HepG2 (cell line): ENCODE measurements around the gene CPSF7. TPM values are rescaled to one million over a fixed set of nuclear protein-coding genes. Genes with fewer than 3 reads are reported as not detected.

Experiments used
- ATAC-seq: fragments of 200-7000 bp; cut with Tn5 transposase; 3 replicates; pipeline ENCODE4 v1.9.1; 2020; ENCODE audit warnings: mild to moderate bottlenecking, moderate library complexity
- BruUV-seq: library from RNA; stranded (reverse); fragments of 400-500 nt; replicated peaks from 2 replicates; lab custom pipeline; 2021; lab: Mats Ljungman, UMichigan
- CTCF ChIA-PET: fragments of 300-600 bp; formaldehyde crosslinking; extraction: SDS; loops from one replicate; lab custom pipeline; 2021; ENCODE audit warnings: low total read pairs, inconsistent platforms, low intra/inter-chr PET ratio; lab: Yijun Ruan, JAX
- POLR2A ChIA-PET: fragments of 350-600 bp; sonication (Branson Sonifier 250); formaldehyde crosslinking; loops from one replicate; lab custom pipeline; 2020; ENCODE audit warnings: antibody characterized with exemption, inconsistent platforms; lab: Yijun Ruan, JAX
- DNase-seq: peaks from one replicate; pipeline ENCODE4 v3.0.0-alpha.2; 2015; ENCODE audit warnings: low spot score
- FAIRE-seq: peaks from 3 replicates; lab custom pipeline; 2011; peaks lifted over from hg19 to GRCh38; lab: Jason Lieb, UNC
- H2AFZ ChIP-seq: one replicate; pipeline ENCODE4 v1.6.1; 2011; ENCODE audit warnings: low read length, inconsistent platforms
- H3K27ac ChIP-seq: fragments of 300-600 bp; 3 replicates; pipeline ENCODE4 v1.8.0; 2011; ENCODE audit warnings: mixed run types, mild to moderate bottlenecking, mixed read lengths, low read length, inconsistent platforms; ENCODE audit not compliant: insufficient read depth; ENCODE audit errors: extremely low read length
- H3K27me3 ChIP-seq, 2 experiments: fragments of 200-600 bp in 1 of 2; 2 replicates in 1 of 2; 3 replicates in 1 of 2; pipeline versions ENCODE4 v1.6.0 to v1.8.0; 2011; ENCODE audit warnings: low read length in 2 of 2, mild to moderate bottlenecking in 2 of 2, moderate library complexity in 2 of 2, inconsistent platforms in 1 of 2; ENCODE audit not compliant: insufficient read depth in 2 of 2, control insufficient read depth in 1 of 2
- H3K36me3 ChIP-seq, 2 experiments: fragments of 200-600 bp in 1 of 2; replicated peaks in 1 of 2; 2 replicates in 1 of 2; 3 replicates in 1 of 2; pipeline versions ENCODE4 v1.5.1 to v1.8.0; 2011; ENCODE audit warnings: low read length in 2 of 2, inconsistent platforms in 1 of 2; ENCODE audit not compliant: insufficient read depth in 2 of 2, control insufficient read depth in 1 of 2
- H3K4me1 ChIP-seq: 2 replicates; pipeline ENCODE4 v1.5.1; 2012; ENCODE audit warnings: low read length, inconsistent platforms; ENCODE audit not compliant: insufficient read depth
- H3K4me2 ChIP-seq: 2 replicates; pipeline ENCODE4 v1.6.0; 2011; ENCODE audit warnings: low read depth, low read length, inconsistent platforms
- H3K4me3 ChIP-seq, 3 experiments: fragments of 200-600 bp in 1 of 3; sonication (generic), shearing (Covaris generic) in 1 of 3; replicated peaks in 1 of 3; 2 replicates each; pipeline ENCODE4 v1.5.1; 2011 to 2016; ENCODE audit warnings: low read length in 3 of 3, inconsistent platforms in 2 of 3, low read depth in 2 of 3, mild to moderate bottlenecking in 2 of 3, control low read depth in 1 of 3, mixed read lengths in 1 of 3; ENCODE audit not compliant: insufficient read depth in 1 of 3
- H3K79me2 ChIP-seq: one replicate; pipeline ENCODE4 v1.6.1; 2011; ENCODE audit warnings: low read length, inconsistent platforms; ENCODE audit not compliant: insufficient read depth
- H3K9ac ChIP-seq: 2 replicates; pipeline ENCODE4 v1.6.0; 2011; ENCODE audit warnings: mild to moderate bottlenecking, low read depth, low read length, inconsistent platforms; ENCODE audit not compliant: insufficient read depth
- H3K9me3 ChIP-seq: 2 replicates; pipeline ENCODE4 v1.5.1; 2012; ENCODE audit warnings: mild to moderate bottlenecking, low read length
- H4K20me1 ChIP-seq: 2 replicates; pipeline ENCODE4 v1.6.0; 2011; ENCODE audit warnings: inconsistent platforms, mild to moderate bottlenecking, low read length, moderate library complexity; ENCODE audit not compliant: insufficient read depth
- ARID2 ChIP-seq: sonication (generic); formaldehyde crosslinking; IDR thresholded peaks from 2 replicates; pipeline ENCODE4 v1.8.1; 2022; ENCODE audit warnings: mild to moderate bottlenecking, missing genetic modification reagents, borderline replicate concordance
- CEBPG ChIP-seq: IDR thresholded peaks from 2 replicates; pipeline ENCODE4 v1.6.1; 2016
- HIC2 ChIP-seq: sonication (generic); formaldehyde crosslinking; IDR thresholded peaks from 2 replicates; pipeline ENCODE4 v1.9.0; 2022; ENCODE audit warnings: low read depth, missing genetic modification reagents
- HNF1A ChIP-seq, 2 experiments: sonication (generic) in 1 of 2; formaldehyde crosslinking in 1 of 2; IDR thresholded peaks; 2 replicates each; pipeline versions ENCODE4 v1.4.0 to v1.6.1; 2016 to 2020; ENCODE audit warnings: borderline replicate concordance in 1 of 2, low read depth in 1 of 2, mild to moderate bottlenecking in 1 of 2, missing genetic modification reagents in 1 of 2
- KMT2A ChIP-seq: sonication (generic); formaldehyde crosslinking; IDR thresholded peaks from 2 replicates; pipeline ENCODE4 v1.4.0; 2020; ENCODE audit warnings: missing genetic modification reagents
- NPAS2 ChIP-seq: sonication (generic); formaldehyde crosslinking; IDR thresholded peaks from 2 replicates; pipeline ENCODE4 v1.8.0; 2022; ENCODE audit warnings: mild to moderate bottlenecking, missing genetic modification reagents, borderline replicate concordance
- PLRG1 ChIP-seq: fragments of 450-650 bp; conservative IDR thresholded peaks from 2 replicates; pipeline ENCODE4 v1.6.1; 2016
- ZBTB37 ChIP-seq: sonication (generic); formaldehyde crosslinking; IDR thresholded peaks from 2 replicates; pipeline ENCODE4 v1.4.0; 2020; ENCODE audit warnings: mild to moderate bottlenecking, missing genetic modification reagents
- ZNF605 ChIP-seq: sonication (generic); formaldehyde crosslinking; IDR thresholded peaks from 2 replicates; pipeline ENCODE4 v1.8.0; 2022; ENCODE audit warnings: mild to moderate bottlenecking, missing genetic modification reagents
- ZNF775 ChIP-seq: sonication (generic); formaldehyde crosslinking; IDR thresholded peaks from 2 replicates; pipeline ENCODE4 v1.4.0; 2020; ENCODE audit warnings: missing genetic modification reagents, mild to moderate bottlenecking, moderate library complexity, borderline replicate concordance
- ZNF784 ChIP-seq: sonication (generic); formaldehyde crosslinking; IDR thresholded peaks from 2 replicates; pipeline ENCODE4 v1.5.1; 2020; ENCODE audit warnings: missing genetic modification reagents, mild to moderate bottlenecking, borderline replicate concordance
- ZSCAN12 ChIP-seq: sonication (generic); formaldehyde crosslinking; IDR thresholded peaks from 2 replicates; pipeline ENCODE4 v1.9.0; 2021; ENCODE audit warnings: mild to moderate bottlenecking, missing genetic modification reagents
- WGBS: methylation state at CpG from one replicate; pipeline ENCODE4 v1.1.6; 2017; ENCODE audit warnings: low lambda C conversion rate; 5-methylcytosine and 5-hydroxymethylcytosine counted together
- in situ Hi-C: cut with HindIII; loops from 2 replicates; pipeline ENCODE4 v1.10.0; 2017; ENCODE audit warnings: low pct_unique_long_range_greater_than_20kb; ENCODE audit not compliant: extremely low pct_ligation_motif_present
- intact Hi-C: fragments of 100-400 bp; cut with micrococcal nuclease; formaldehyde crosslinking; loops from one replicate; pipeline ENCODE4 v1.10.0; 2022; ENCODE audit not compliant: unreplicated experiment
- polyA plus RNA-seq, 8 experiments: library from polyadenylated mRNA; depleted of rRNA in 3 of 8; stranded (reverse) in 7 of 8; unstranded in 1 of 8; fragments of >200 nt; fragmentation: Illumina TruSeq in 4 of 8; extraction: Trizol in 4 of 8; gene quantifications; 2 replicates each; pipeline versions ENCODE4 v1.2.1 to v1.2.3, GENCODE V29; 2011 to 2016; ENCODE audit warnings: low read depth in 4 of 8, missing spikeins in 1 of 8, mixed read lengths in 1 of 8; ENCODE audit not compliant: insufficient read depth in 1 of 8
- total RNA-seq, 5 experiments: library from RNA; depleted of rRNA; stranded (reverse); fragments of >200 nt; fragmentation: Illumina TruSeq; extraction: Trizol; gene quantifications; 2 replicates each; pipeline ENCODE4 v1.2.3, GENCODE V29; 2016; ENCODE audit warnings: low read depth in 1 of 5

CPSF7 gene
- total and polyA plus RNA-seq, 2 of the 13 experiments (the other 11 are each of a cell fraction or from before 2014, with no cell fraction given), result 34.1 to 36.8 TPM

- ChIA-PET POLR2A (interaction anchor here (0.8 to 9.9 kb wide), 19 partner anchors 9 to 94 kb away, joined by 3 to 146 read pairs (median 12); partner anchors contain the start of genes CPSF7, DDB1, SDHAF2 and TKFC), CTCF (no interaction called here)
- no peaks in the 10 kb centered on the region for H4K20me1 ChIP-seq
- ATAC-seq (no peak), FAIRE-seq (no peak), DNase-seq (no peak)
- in situ Hi-C loops, result no loop called here
- intact Hi-C loops, result no loop called here
- H3K36me3 ChIP-seq, result peaks cover 4 to 16% of the 10 kb centered on the region in 2 experiments; a peak in 4 of 5 replicates
- no peak overlapping the region for H2AFZ ChIP-seq
- peak overlapping the region; percentile 98 for H3K9ac ChIP-seq
- H3K4me1 ChIP-seq, result peaks cover 38% of the 10 kb centered on the region
- no peaks in the 10 kb centered on the region; a peak in 1 of 5 replicates for H3K27me3 ChIP-seq
- H3K79me2 ChIP-seq, result peaks cover 17% of the 10 kb centered on the region
- H3K27ac ChIP-seq, result peak overlapping the region; percentile 98
- BruUV-seq, result no TSS peak
- H3K9me3 ChIP-seq, result no peaks in the 10 kb centered on the region
- peak overlapping the region; percentile 74 to 80 (median 80) for H3K4me3 ChIP-seq
- peak overlapping the region; percentile 81 for H3K4me2 ChIP-seq
- 2% methylated on average over 19 of the region's 22 CpGs for WGBS
- TF ChIP-seq NPAS2 (CRISPR knock-in tag) (no peak), ZNF775 (CRISPR knock-in tag) (no peak), HIC2 (CRISPR knock-in tag) (0 out of 2 replicates have a peak, but pooled peaks have one; percentile 65), ZBTB37 (no peak), CEBPG (CRISPR knock-in tag) (no peak), ZNF605 (CRISPR knock-in tag) (no peak), ZNF784 (CRISPR knock-in tag) (no peak), ARID2 (0 out of 2 replicates have a peak, but pooled peaks have one; percentile 40), PLRG1 (no peak), HNF1A (IDR thresholded peaks at IDR 0.05; ENCODE audit: low read depth) (no peak), HNF1A (CRISPR knock-in tag; IDR thresholded peaks at IDR 0.05; ENCODE audit: borderline replicate concordance) (0 out of 2 replicates have a peak, but pooled peaks have one; percentile 11), KMT2A (CRISPR knock-in tag) (no peak), ZSCAN12 (CRISPR knock-in tag) (0 out of 2 replicates have a peak, but pooled peaks have one; percentile 14)
Observed at GRCh38 chr11:61361237-61361740, 68.5 kb downstream of the CPSF7 start.
